H1 (cell line): ENCODE data around the gene TEX2. TPM values are rescaled to one million over a fixed set of nuclear protein-coding genes. Genes with fewer than 3 reads are reported as not detected.

Experiments
- ATF2 ChIP-seq: IDR thresholded peaks from 2 replicates; pipeline ENCODE4 v1.6.1; 2012; ENCODE audit warnings: low read length, inconsistent platforms
- BCL11A ChIP-seq, 2 experiments: IDR thresholded peaks; one replicate each; pipeline ENCODE4 v1.6.1; 2011; ENCODE audit warnings: low read depth in 2 of 2, low read length in 2 of 2, mild to moderate bottlenecking in 2 of 2
- CBX5 ChIP-seq: fragments of 300-800, 300-1000 bp; sonication (generic); IDR thresholded peaks from 2 replicates; pipeline ENCODE4 v1.7.1; 2016; ENCODE audit warnings: antibody characterized with exemption, low read length, low read depth
- CHD2 ChIP-seq: IDR thresholded peaks from 2 replicates; pipeline ENCODE4 v1.6.1; 2012; ENCODE audit warnings: low read length, improper control_type of control experiment
- CREB1 ChIP-seq: IDR thresholded peaks from 2 replicates; pipeline ENCODE4 v1.6.1; 2012; ENCODE audit warnings: inconsistent platforms
- EP300 ChIP-seq, 2 experiments: IDR thresholded peaks; 1 replicate in 1 of 2; 2 replicates in 1 of 2; pipeline ENCODE4 v1.6.1; 2011 to 2012; ENCODE audit warnings: low read depth in 2 of 2, low read length in 2 of 2, mild to moderate bottlenecking in 2 of 2, borderline replicate concordance in 1 of 2, inconsistent platforms in 1 of 2, moderate library complexity in 1 of 2
- GABPA ChIP-seq: IDR thresholded peaks from 2 replicates; pipeline ENCODE4 v1.6.1; 2011; ENCODE audit warnings: mild to moderate bottlenecking, low read length, moderate library complexity, borderline replicate concordance; ENCODE audit not compliant: insufficient read depth
- HDAC6 ChIP-seq: IDR thresholded peaks from one replicate; pipeline ENCODE4 v1.7.1; 2012; ENCODE audit warnings: low read depth, mild to moderate bottlenecking, inconsistent platforms, low read length, moderate library complexity
- KDM4A ChIP-seq: IDR thresholded peaks from one replicate; pipeline ENCODE4 v1.7.1; 2012; ENCODE audit warnings: low read depth, mild to moderate bottlenecking, moderate library complexity, low read length, inconsistent platforms; ENCODE audit not compliant: severe bottlenecking
- POLR2AphosphoS5 ChIP-seq: IDR thresholded peaks from 2 replicates; pipeline ENCODE4 v1.6.1; 2011; ENCODE audit warnings: low read depth, low read length
- POU5F1 ChIP-seq: IDR thresholded peaks from 2 replicates; pipeline ENCODE4 v1.6.1; 2011; ENCODE audit warnings: low read depth, mild to moderate bottlenecking, low read length, moderate library complexity
- RAD21 ChIP-seq, 2 experiments: IDR thresholded peaks in 1 of 2; conservative IDR thresholded peaks in 1 of 2; 2 replicates each; pipeline ENCODE4 v1.6.1; 2011; ENCODE audit warnings: low read depth in 2 of 2, low read length in 2 of 2, improper control_type of control experiment in 1 of 2, inconsistent platforms in 1 of 2, mild to moderate bottlenecking in 1 of 2, moderate library complexity in 1 of 2
- RNF2 ChIP-seq: fragments of 200-900, 300-1000 bp; sonication (generic); IDR thresholded peaks from 2 replicates; pipeline ENCODE4 v1.7.1; 2016; ENCODE audit warnings: borderline replicate concordance, low read depth, mild to moderate bottlenecking, antibody characterized with exemption, low read length; ENCODE audit not compliant: poor library complexity, severe bottlenecking; ENCODE audit errors: missing control alignments
- SIN3A ChIP-seq, 2 experiments: IDR thresholded peaks in 1 of 2; conservative IDR thresholded peaks in 1 of 2; 2 replicates each; pipeline ENCODE4 v1.6.1; 2011 to 2012; ENCODE audit warnings: low read length in 2 of 2, improper control_type of control experiment in 1 of 2, low read depth in 1 of 2, mild to moderate bottlenecking in 1 of 2
- SIRT6 ChIP-seq: IDR thresholded peaks from one replicate; pipeline ENCODE4 v1.7.1; 2012; ENCODE audit warnings: low read length, inconsistent platforms
- SP4 ChIP-seq: IDR thresholded peaks from 2 replicates; pipeline ENCODE4 v1.6.1; 2012; ENCODE audit warnings: low read length, inconsistent platforms
- SUZ12 ChIP-seq: fragments of 200-600 bp; sonication (generic); IDR thresholded peaks from 2 replicates; pipeline ENCODE4 v1.6.1; 2012; ENCODE audit warnings: mild to moderate bottlenecking, inconsistent platforms, low read length, moderate library complexity, mixed read lengths
- TAF1 ChIP-seq: IDR thresholded peaks from 2 replicates; pipeline ENCODE4 v1.6.1; 2011; ENCODE audit warnings: mild to moderate bottlenecking, low read depth, low read length
- TAF7 ChIP-seq: optimal IDR thresholded peaks from 2 replicates; pipeline ENCODE3; 2011; ENCODE audit warnings: low read depth, mild to moderate bottlenecking, inconsistent platforms, low read length, moderate library complexity, borderline replicate concordance
- USF2 ChIP-seq: IDR thresholded peaks from 2 replicates; pipeline ENCODE4 v1.6.1; 2011; ENCODE audit warnings: low read length, improper control_type of control experiment
- YY1 ChIP-seq: IDR thresholded peaks from 2 replicates; pipeline ENCODE4 v1.6.1; 2011; ENCODE audit warnings: low read depth, mild to moderate bottlenecking, low read length
- polyA plus RNA-seq, 7 experiments: library from polyadenylated mRNA; depleted of rRNA in 3 of 7; stranded (reverse) in 5 of 7; unstranded in 2 of 7; fragments of >200 nt in 5 of 7; fragments of 200-250 nt in 2 of 7; gene quantifications; 1 replicate in 5 of 7; 2 replicates in 1 of 7; 4 replicates in 1 of 7; pipeline versions ENCODE4 v1.2.1 to v1.2.3, GENCODE V29; 2011 to 2013; ENCODE audit warnings: missing spikeins in 2 of 7, mixed read lengths in 2 of 7
- total RNA-seq: library from RNA; stranded (reverse); fragmentation: NEBNext Ultra II Directional; extraction: Animal tissue kit (Norgen Biotek cat#: 25700); gene quantifications from 2 replicates; pipeline ENCODE4 v1.2.1, GENCODE V29; 2021

Gene TEX2
- total and polyA plus RNA-seq, 2 of the 8 experiments (the other 6 are each of a cell fraction or from before 2014, with no cell fraction given), result 6.1 to 15.6 TPM

- TF ChIP-seq SUZ12 (no peak), USF2 (no peak), CREB1 (peak; percentile 30; the same call in 1 of the 2 replicates), RNF2 (peak; percentile 2), CHD2 (no peak), SP4 (no peak), POLR2AphosphoS5 (peak; percentile 62; the same call in 1 of the 2 replicates), BCL11A (IDR thresholded peaks at IDR 0.05; ENCODE audit: low read depth in 2 of 2, low read length in 2 of 2) (no peak), ATF2 (no peak), GABPA (no peak), HDAC6 (no peak), RAD21 (IDR thresholded peaks at IDR 0.05 in 1 of 2, conservative IDR thresholded peaks at IDR 0.05 in 1 of 2; ENCODE audit: low read depth in 2 of 2, low read length in 2 of 2) (no peak), POU5F1 (no peak), YY1 (peak; percentile 62), SIN3A (conservative IDR thresholded peaks at IDR 0.05 in 1 of 2, IDR thresholded peaks at IDR 0.05 in 1 of 2; ENCODE audit: low read depth in 1 of 2, low read length in 2 of 2) (peak in 1 of 2 experiments; percentile 21; a peak in 2 of 4 replicates), TAF1 (peak; percentile 67), KDM4A (peak; percentile 78), EP300 (IDR thresholded peaks at IDR 0.05; ENCODE audit: borderline replicate concordance in 1 of 2, low read depth in 2 of 2, low read length in 2 of 2) (peak in 1 of 2 experiments; percentile 84; a peak in 1 of 3 replicates), SIRT6 (no peak), CBX5 (no peak), TAF7 (no peak)
Measured at GRCh38 chr17:64263000-64263766, at the start of gene TEX2 (continued).
